Astrocyte of the cerebellum (primary cell): ENCODE results near the gene MAP6.
"Not testable (repeated sequence)": the region's sequence is repeated elsewhere in the genome, so short reads cannot be mapped to it uniquely, and the experiment has no call there.

Experiments
- DNase-seq: peaks from one replicate; pipeline ENCODE4 v3.0.0-alpha.2; 2011; ENCODE audit warnings: low read depth
- H3K4me3 ChIP-seq: 2 replicates; pipeline ENCODE4 v1.5.1; 2011; ENCODE audit warnings: mild to moderate bottlenecking, low read depth, low read length, moderate library complexity
- CTCF ChIP-seq: IDR thresholded peaks from 2 replicates; pipeline ENCODE4 v1.5.1; 2012; ENCODE audit warnings: low read length, low read depth, moderate library complexity, mild to moderate bottlenecking; ENCODE audit errors: missing control alignments
- in situ Hi-C: cut with HindIII; loops from 2 replicates; pipeline ENCODE4 v1.10.0; 2017; ENCODE audit warnings: low sequenced_read_pairs

The MAP6 gene

GRCh38 chr11:75705541-75705940 lies 36.7 kb upstream of the MAP6 start:
- TF ChIP-seq CTCF = no peak
- in situ Hi-C loops = no loop called here
- DNase-seq = no peak
- no peak overlapping the region for H3K4me3 ChIP-seq

- in situ Hi-C loops = no loop called here
- H3K4me3 ChIP-seq = no peak overlapping the region
- no peak for TF ChIP-seq CTCF
- DNase-seq = no peak
Observed at GRCh38 chr11:75703695-75704237, 34.9 kb upstream of the MAP6 start.

- no peak overlapping the region for H3K4me3 ChIP-seq
- in situ Hi-C loops = no loop called here
- TF ChIP-seq CTCF = no peak
- no peak for DNase-seq
Observed at GRCh38 chr11:75700940-75701339, 32.1 kb upstream of the MAP6 start.

- no peak overlapping the region for H3K4me3 ChIP-seq
- in situ Hi-C loops = no loop called here
- DNase-seq = no peak
- TF ChIP-seq CTCF = no peak
Observed at GRCh38 chr11:75697906-75698581, 29.2 kb upstream of the MAP6 start.

GRCh38 chr11:75691804-75692203 lies 23.0 kb upstream of the MAP6 start:
- no peak for DNase-seq
- in situ Hi-C loops = no loop called here
- H3K4me3 ChIP-seq = no peak overlapping the region
- no peak for TF ChIP-seq CTCF

- no peak for DNase-seq
Observed at GRCh38 chr11:75689863-75690609, 21.2 kb upstream of the MAP6 start.

GRCh38 chr11:75683856-75684255 lies 15.0 kb upstream of the MAP6 start:
- DNase-seq, H3K4me3 ChIP-seq, in situ Hi-C loops: not testable (repeated sequence)

More at GRCh38 chr11:75689863-75690609, 21.2 kb upstream of the MAP6 start:
- in situ Hi-C loops = no loop called here
- no peak overlapping the region for H3K4me3 ChIP-seq
- TF ChIP-seq CTCF = no peak
